MM.1S (cell line): Measurements from ENCODE around the gene NRK.

ENCODE experiments used
- DNase-seq: peaks from one replicate; pipeline ENCODE4 v3.0.0-alpha.2; 2015
- H2AFZ ChIP-seq: fragments of 300-600 bp; sonication (generic); 2 replicates; pipeline ENCODE4 v1.6.0; 2016; ENCODE audit warnings: antibody characterized with exemption, low read length
- H3F3A ChIP-seq: fragments of 300-600 bp; sonication (generic); 2 replicates; pipeline ENCODE4 v1.6.1; 2016; ENCODE audit warnings: mild to moderate bottlenecking, antibody characterized with exemption, low read length, moderate library complexity, mixed read lengths; ENCODE audit not compliant: insufficient read depth
- H3K27ac ChIP-seq: fragments of 300-600 bp; sonication (generic); 2 replicates; pipeline ENCODE4 v1.5.1; 2016; ENCODE audit warnings: mild to moderate bottlenecking, low read length
- H3K27me3 ChIP-seq: fragments of 300-600 bp; sonication (generic); replicated peaks from 2 replicates; pipeline ENCODE4 v1.6.0; 2016; ENCODE audit warnings: low read length; ENCODE audit not compliant: insufficient read depth
- H3K36me3 ChIP-seq: fragments of 300-600 bp; sonication (generic); replicated peaks from 2 replicates; pipeline ENCODE4 v1.6.1; 2016; ENCODE audit warnings: mild to moderate bottlenecking, low read length, mixed read lengths; ENCODE audit not compliant: insufficient read depth
- H3K4me1 ChIP-seq: fragments of 300-600 bp; sonication (generic); 2 replicates; pipeline ENCODE4 v1.6.1; 2016; ENCODE audit warnings: low read length, mixed read lengths
- H3K4me2 ChIP-seq: fragments of 300-600 bp; sonication (generic); 2 replicates; pipeline ENCODE4 v1.6.0; 2016; ENCODE audit warnings: low read depth, low read length
- H3K4me3 ChIP-seq: fragments of 300-600 bp; sonication (generic); 2 replicates; pipeline ENCODE4 v1.5.1; 2016; ENCODE audit warnings: low read length, mixed read lengths
- H3K79me2 ChIP-seq: fragments of 300-600 bp; sonication (generic); 2 replicates; pipeline ENCODE4 v1.6.1; 2016; ENCODE audit warnings: mixed run types, low read length, mixed read lengths
- H3K9ac ChIP-seq: fragments of 300-600 bp; sonication (generic); 2 replicates; pipeline ENCODE4 v1.6.1; 2016; ENCODE audit warnings: low read length, mixed read lengths
- H3K9me2 ChIP-seq: fragments of 300-600 bp; sonication (generic); replicated peaks from 2 replicates; pipeline ENCODE4 v1.6.1; 2016; ENCODE audit warnings: mild to moderate bottlenecking, low read length, mixed read lengths; ENCODE audit not compliant: insufficient read depth
- H3K9me3 ChIP-seq: fragments of 300-600 bp; sonication (generic); replicated peaks from 2 replicates; pipeline ENCODE4 v1.6.1; 2016; ENCODE audit warnings: mild to moderate bottlenecking, low read length, mixed read lengths; ENCODE audit not compliant: insufficient read depth
- H4K20me1 ChIP-seq: fragments of 300-600 bp; sonication (generic); 2 replicates; pipeline ENCODE4 v1.6.1; 2016; ENCODE audit warnings: mild to moderate bottlenecking, low read length, moderate library complexity, mixed read lengths; ENCODE audit not compliant: insufficient read depth
- CTCF ChIP-seq: fragments of 300-600 bp; sonication (generic); IDR thresholded peaks from 2 replicates; pipeline ENCODE4 v1.5.1; 2016; ENCODE audit warnings: antibody characterized with exemption, low read length, mixed read lengths
- EZH2 ChIP-seq: fragments of 300-600 bp; sonication (generic); optimal IDR thresholded peaks from 2 replicates; pipeline ENCODE3; 2017; ENCODE audit warnings: low read depth, mild to moderate bottlenecking, antibody characterized with exemption, low read length, mixed read lengths
- EZH2phosphoT487 ChIP-seq: fragments of 300-600 bp; sonication (generic); IDR thresholded peaks from 2 replicates; pipeline ENCODE4 v1.6.1; 2018; ENCODE audit warnings: antibody characterized with exemption, low read length

NRK gene

GRCh38 chrX:105874790-105875189, 52.5 kb downstream of the NRK start:
- Histone ChIP-seq H3K4me1 (no peaks in the 10 kb centered on the region), H3K27me3 (no peaks in the 10 kb centered on the region), H3K79me2 (no peaks in the 10 kb centered on the region), H3K9me3 (no peaks in the 10 kb centered on the region), H3K4me2 (no peak overlapping the region), H3K36me3 (no peaks in the 10 kb centered on the region), H3K9ac (no peak overlapping the region), H4K20me1 (no peaks in the 10 kb centered on the region), H3F3A (no peaks in the 10 kb centered on the region), H3K27ac (no peak overlapping the region), H3K4me3 (no peak overlapping the region), H3K9me2 (no peaks in the 10 kb centered on the region), H2AFZ (no peak overlapping the region)
- TF ChIP-seq EZH2phosphoT487 = no peak
- no peak for TF ChIP-seq EZH2
- TF ChIP-seq CTCF = no peak
- DNase-seq = no peak

- H3K4me3 ChIP-seq = no peak overlapping the region
- no peak overlapping the region for H3K27ac ChIP-seq
- no peak overlapping the region for H3K9ac ChIP-seq
- no peaks in the 10 kb centered on the region for H3K4me1 ChIP-seq
- H3K27me3 ChIP-seq = no peaks in the 10 kb centered on the region
- H2AFZ ChIP-seq = no peak overlapping the region
- peak; percentile 49 for DNase-seq
- H3K4me2 ChIP-seq = no peak overlapping the region
- H3F3A ChIP-seq = no peaks in the 10 kb centered on the region
- H3K9me2 ChIP-seq = no peaks in the 10 kb centered on the region
- no peaks in the 10 kb centered on the region for H3K79me2 ChIP-seq
- no peaks in the 10 kb centered on the region for H3K9me3 ChIP-seq
- no peaks in the 10 kb centered on the region for H4K20me1 ChIP-seq
- no peaks in the 10 kb centered on the region for H3K36me3 ChIP-seq
- peak; percentile 45 for TF ChIP-seq CTCF
- TF ChIP-seq EZH2 = no peak
- TF ChIP-seq EZH2phosphoT487 = no peak
Measured at GRCh38 chrX:105876658-105877057, 54.3 kb downstream of the NRK start.

GRCh38 chrX:105880491-105880890, 58.2 kb downstream of the NRK start:
- H3K27ac ChIP-seq = no peak overlapping the region
- no peak overlapping the region for H3K9ac ChIP-seq
- no peaks in the 10 kb centered on the region for H3K9me3 ChIP-seq
- H3K4me1 ChIP-seq = no peaks in the 10 kb centered on the region
- no peaks in the 10 kb centered on the region for H3K9me2 ChIP-seq
- H3K4me3 ChIP-seq = no peak overlapping the region
- H3K4me2 ChIP-seq = no peak overlapping the region
- no peaks in the 10 kb centered on the region for H4K20me1 ChIP-seq
- no peaks in the 10 kb centered on the region for H3K79me2 ChIP-seq
- no peak for DNase-seq
- no peak overlapping the region for H2AFZ ChIP-seq
- H3K36me3 ChIP-seq = no peaks in the 10 kb centered on the region
- H3F3A ChIP-seq = no peaks in the 10 kb centered on the region
- no peaks in the 10 kb centered on the region for H3K27me3 ChIP-seq
- TF ChIP-seq EZH2phosphoT487 = no peak
- no peak for TF ChIP-seq CTCF
- no peak for TF ChIP-seq EZH2
